ENCODE results near the gene DDRGK1.
"Not testable (repeated sequence)": the region's sequence is repeated elsewhere in the genome, so short reads cannot be mapped to it uniquely, and the experiment has no call there.

Gene DDRGK1

GRCh38 chr20:3233991-3234498 lies 29.6 kb upstream of the DDRGK1 start:
- no peak for DNase-seq

- no peak for DNase-seq
These were observed 28.9 kb upstream of the DDRGK1 start for GRCh38 chr20:3233131-3233990.

GRCh38 chr20:3231889-3232588 lies 27.6 kb upstream of the DDRGK1 start:
- DNase-seq: no peak

GRCh38 chr20:3231116-3231515 lies 26.6 kb upstream of the DDRGK1 start:
- DNase-seq: no peak

- no peak for DNase-seq
These were observed 25.3 kb upstream of the DDRGK1 start for GRCh38 chr20:3229798-3230197.

- no peak for DNase-seq
These were observed 24.7 kb upstream of the DDRGK1 start for GRCh38 chr20:3229158-3229557.

- no peak for DNase-seq
These were observed 24.2 kb upstream of the DDRGK1 start for GRCh38 chr20:3228750-3229032.

GRCh38 chr20:3227936-3228749 lies 23.7 kb upstream of the DDRGK1 start:
- no peak for DNase-seq

GRCh38 chr20:3227506-3227905 lies 23.0 kb upstream of the DDRGK1 start:
- DNase-seq: no peak

- no peak for DNase-seq
These were observed 22.4 kb upstream of the DDRGK1 start for GRCh38 chr20:3226864-3227263.

GRCh38 chr20:3226093-3226492 lies 21.6 kb upstream of the DDRGK1 start:
- no peak for DNase-seq

- no peak for DNase-seq
These were observed 20.4 kb upstream of the DDRGK1 start for GRCh38 chr20:3224681-3225421.

GRCh38 chr20:3223994-3224680 lies 19.7 kb upstream of the DDRGK1 start:
- DNase-seq: no peak

- no peak for DNase-seq
These were observed 19.1 kb upstream of the DDRGK1 start for GRCh38 chr20:3223651-3223993.

GRCh38 chr20:3222635-3223600 lies 18.4 kb upstream of the DDRGK1 start:
- DNase-seq: peak; percentile 86

GRCh38 chr20:3221398-3222226 lies 17.1 kb upstream of the DDRGK1 start:
- no peak for DNase-seq

- no peak for DNase-seq
These were observed 14.0 kb upstream of the DDRGK1 start for GRCh38 chr20:3218307-3218988.

GRCh38 chr20:3215359-3215917 lies 11.0 kb upstream of the DDRGK1 start:
- DNase-seq: not testable (repeated sequence)

GRCh38 chr20:3213226-3213625 lies 8.7 kb upstream of the DDRGK1 start:
- no peak for DNase-seq

Measured in DMS79 (cell line).